H9 (cell line): ENCODE measurements around the gene CREB1. TPM values are rescaled to one million over a fixed set of nuclear protein-coding genes. Genes with fewer than 3 reads are reported as not detected.
"Not testable (repeated sequence)": the region's sequence is repeated elsewhere in the genome, so short reads cannot be mapped to it uniquely, and the experiment has no call there.

Experiments
- DNase-seq: peaks from one replicate; pipeline ENCODE4 v3.0.0-alpha.2; 2017
- H2AFZ ChIP-seq: one replicate; pipeline ENCODE4 v1.6.1; 2013; ENCODE audit warnings: mild to moderate bottlenecking, low read length, control low read depth, moderate library complexity
- H2AK5ac ChIP-seq: 2 replicates; pipeline ENCODE4 v1.6.1; 2013; ENCODE audit warnings: low read length, control low read depth, mixed read lengths; ENCODE audit not compliant: insufficient read length
- H2BK120ac ChIP-seq: one replicate; pipeline ENCODE4 v1.6.1; 2013; ENCODE audit warnings: low read depth, mild to moderate bottlenecking, low read length, control low read depth, inconsistent platforms; ENCODE audit not compliant: poor library complexity, severe bottlenecking
- H2BK12ac ChIP-seq: 2 replicates; pipeline ENCODE4 v1.6.1; 2013; ENCODE audit warnings: low read length, control low read depth, mixed read lengths, low read depth; ENCODE audit not compliant: insufficient read length
- H2BK15ac ChIP-seq: 2 replicates; pipeline ENCODE4 v1.6.1; 2013; ENCODE audit warnings: low read depth, low read length, control low read depth
- H2BK20ac ChIP-seq: one replicate; pipeline ENCODE4 v1.6.1; 2013; ENCODE audit warnings: low read depth, mild to moderate bottlenecking, low read length, control low read depth, inconsistent platforms; ENCODE audit not compliant: poor library complexity, severe bottlenecking
- H2BK5ac ChIP-seq: 2 replicates; pipeline ENCODE4 v1.6.1; 2013; ENCODE audit warnings: low read length, control low read depth, mixed read lengths; ENCODE audit not compliant: insufficient read length
- H3K14ac ChIP-seq: 2 replicates; pipeline ENCODE4 v1.6.1; 2013; ENCODE audit warnings: low read length, control low read depth; ENCODE audit not compliant: insufficient read depth
- H3K18ac ChIP-seq: 2 replicates; pipeline ENCODE4 v1.6.1; 2013; ENCODE audit warnings: low read depth, mild to moderate bottlenecking, mixed read lengths, low read length, control low read depth; ENCODE audit not compliant: insufficient read length
- H3K23ac ChIP-seq: 2 replicates; pipeline ENCODE4 v1.6.1; 2013; ENCODE audit warnings: low read length, control low read depth, mixed read lengths, low read depth; ENCODE audit not compliant: insufficient read length
- H3K23me2 ChIP-seq: 2 replicates; pipeline ENCODE4 v1.6.1; 2013; ENCODE audit warnings: low read depth, mild to moderate bottlenecking, mixed read lengths, low read length, control low read depth; ENCODE audit not compliant: insufficient read length, poor library complexity, severe bottlenecking
- H3K27ac ChIP-seq: 2 replicates; pipeline ENCODE4 v1.5.1; 2013; ENCODE audit warnings: low read length, control low read depth, mixed read lengths, low read depth; ENCODE audit not compliant: insufficient read length
- H3K27me3 ChIP-seq: 2 replicates; pipeline ENCODE4 v1.6.1; 2013; ENCODE audit warnings: low read length, control low read depth, inconsistent platforms; ENCODE audit not compliant: insufficient read depth
- H3K4ac ChIP-seq: 2 replicates; pipeline ENCODE4 v1.6.1; 2013; ENCODE audit warnings: low read depth, mild to moderate bottlenecking, control low read depth, inconsistent platforms, low read length, moderate library complexity
- H3K4me1 ChIP-seq: 2 replicates; pipeline ENCODE4 v1.6.1; 2013; ENCODE audit warnings: low read length, control low read depth, inconsistent platforms; ENCODE audit not compliant: insufficient read depth
- H3K4me2 ChIP-seq: 2 replicates; pipeline ENCODE4 v1.6.1; 2013; ENCODE audit warnings: low read length, control low read depth, mixed read lengths; ENCODE audit not compliant: insufficient read length, insufficient read depth
- H3K56ac ChIP-seq: 2 replicates; pipeline ENCODE4 v1.6.1; 2013; ENCODE audit warnings: low read depth, mild to moderate bottlenecking, mixed read lengths, low read length, control low read depth; ENCODE audit not compliant: insufficient read length
- H3K79me1 ChIP-seq: 2 replicates; pipeline ENCODE4 v1.6.1; 2013; ENCODE audit warnings: low read depth, mild to moderate bottlenecking, moderate library complexity, low read length, control low read depth, inconsistent platforms; ENCODE audit not compliant: insufficient read depth, poor library complexity, severe bottlenecking
- H3K79me2 ChIP-seq: 2 replicates; pipeline ENCODE4 v1.6.1; 2013; ENCODE audit warnings: low read length, control low read depth, inconsistent platforms; ENCODE audit not compliant: insufficient read depth
- H3K9ac ChIP-seq: 2 replicates; pipeline ENCODE4 v1.6.1; 2013; ENCODE audit warnings: low read length, control low read depth, mixed read lengths; ENCODE audit not compliant: insufficient read length; ENCODE audit errors: extremely low read depth
- H3K9me3 ChIP-seq: one replicate; pipeline ENCODE4 v1.6.1; 2013; ENCODE audit warnings: low read depth, low read length, inconsistent platforms; ENCODE audit not compliant: control insufficient read depth
- H3T11ph ChIP-seq: one replicate; pipeline ENCODE4 v1.6.1; 2013; ENCODE audit warnings: mild to moderate bottlenecking, low read length, control low read depth, inconsistent platforms
- H4K20me1 ChIP-seq: one replicate; pipeline ENCODE4 v1.6.1; 2013; ENCODE audit not compliant: control insufficient read depth, insufficient read length, insufficient read depth
- H4K5ac ChIP-seq: 2 replicates; pipeline ENCODE4 v1.6.1; 2013; ENCODE audit warnings: low read depth, mild to moderate bottlenecking, mixed read lengths, low read length, control low read depth; ENCODE audit not compliant: insufficient read length
- H4K8ac ChIP-seq: replicated peaks from 2 replicates; pipeline ENCODE4 v1.6.1; 2013; ENCODE audit warnings: low read length, control low read depth, mixed read lengths, low read depth; ENCODE audit not compliant: insufficient read length
- H4K91ac ChIP-seq: 2 replicates; pipeline ENCODE4 v1.6.1; 2013; ENCODE audit warnings: low read depth, mild to moderate bottlenecking, moderate library complexity, mixed read lengths, low read length, control low read depth; ENCODE audit not compliant: insufficient read length
- H3K27ac Mint-ChIP-seq, 3 experiments: 2 replicates in 2 of 3; 3 replicates in 1 of 3; pipeline ENCODE4 v1.8.0; 2020 to 2021; ENCODE audit warnings: mixed read lengths in 3 of 3, mild to moderate bottlenecking in 1 of 3, moderate library complexity in 1 of 3
- H3K27me3 Mint-ChIP-seq: 2 replicates; pipeline ENCODE4 v1.8.0; 2021; ENCODE audit warnings: low read depth, mild to moderate bottlenecking, moderate library complexity, mixed read lengths
- H3K36me3 Mint-ChIP-seq, 3 experiments: 2 replicates in 2 of 3; 3 replicates in 1 of 3; pipeline ENCODE4 v1.8.0; 2020 to 2021; ENCODE audit warnings: low read depth in 3 of 3, mixed read lengths in 3 of 3; ENCODE audit not compliant: insufficient read depth in 1 of 3
- H3K4me1 Mint-ChIP-seq, 2 experiments: 2 replicates each; pipeline ENCODE4 v1.8.0; 2020; ENCODE audit warnings: mixed read lengths in 2 of 2
- H3K4me3 Mint-ChIP-seq, 2 experiments: 2 replicates in 1 of 2; 3 replicates in 1 of 2; pipeline ENCODE4 v1.8.0; 2020 to 2021; ENCODE audit warnings: mild to moderate bottlenecking in 2 of 2, mixed read lengths in 2 of 2, moderate library complexity in 1 of 2
- H3K9me3 Mint-ChIP-seq, 2 experiments: 2 replicates in 1 of 2; 3 replicates in 1 of 2; pipeline ENCODE4 v1.8.0; 2020; ENCODE audit warnings: mild to moderate bottlenecking in 2 of 2, mixed read lengths in 2 of 2, moderate library complexity in 1 of 2
- WGBS: extraction: QIAGEN DNeasy Blood & Tissue Kit; methylation state at CpG from one replicate; pipeline ENCODE4 v1.1.7; 2013; ENCODE audit warnings: missing lambda C conversion rate, low lambda C conversion rate, mixed read lengths; ENCODE audit not compliant: insufficient read length; ENCODE audit errors: extremely low coverage; 5-methylcytosine and 5-hydroxymethylcytosine counted together
- total RNA-seq: library from RNA; stranded (reverse); gene quantifications from 2 replicates; pipeline ENCODE4 v1.2.1, GENCODE V29; 2021
- TF ChIP-seq, protein P1 (sequence below): fragments of 200-600 bp; sonication (generic); conservative IDR thresholded peaks from 3 replicates; pipeline ENCODE4 v1.8.0; 2021; ENCODE audit warnings: antibody characterized with exemption, mild to moderate bottlenecking

Gene CREB1
- total RNA-seq, 1 experiment from 2014 or later: 103 TPM

DNA sequence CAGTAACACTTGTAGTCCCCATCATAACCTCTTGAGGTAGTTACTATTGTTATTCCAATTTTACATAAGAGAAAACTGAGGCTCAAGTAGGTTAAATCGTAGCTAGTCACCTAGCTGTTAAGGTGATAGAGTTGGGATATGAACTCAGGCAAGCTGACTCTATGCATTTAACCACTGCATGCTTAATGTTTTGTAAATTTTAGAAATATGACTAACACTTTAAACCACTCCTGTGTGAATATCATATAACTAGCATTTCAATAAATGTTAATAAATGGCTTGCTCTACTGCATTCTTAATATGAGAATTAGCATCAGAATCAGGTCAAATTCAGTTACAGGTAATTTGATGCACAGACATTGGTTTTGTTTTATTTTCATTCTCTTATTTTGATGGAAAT, 35.6 kb upstream of the CREB1 start:
- H4K8ac ChIP-seq: no peak overlapping the region
- H3K23me2 ChIP-seq: no peaks in the 10 kb centered on the region
- DNase-seq: no peak
- H4K91ac ChIP-seq: no peak overlapping the region
- no peak overlapping the region for H2BK120ac ChIP-seq
- H2AFZ ChIP-seq: no peak overlapping the region
- H3K18ac ChIP-seq: no peak overlapping the region
- no peak overlapping the region for H2BK12ac ChIP-seq
- Mint-ChIP-seq H3K27ac (no peak overlapping the region), H3K9me3 (no peaks in the 10 kb centered on the region), H3K4me1 (peaks cover 6 to 10% of the 10 kb centered on the region in 2 experiments), H3K36me3 (no peaks in the 10 kb centered on the region), H3K27me3 (no peaks in the 10 kb centered on the region), H3K4me3 (no peak overlapping the region)
- H3K79me1 ChIP-seq: no peaks in the 10 kb centered on the region
- no peak overlapping the region for H2BK5ac ChIP-seq
- H3K4me1 ChIP-seq: no peaks in the 10 kb centered on the region; the same call in 1 of the 2 replicates
- no peak overlapping the region for H4K5ac ChIP-seq
- H3K9me3 ChIP-seq: no peaks in the 10 kb centered on the region
- H2BK20ac ChIP-seq: no peak overlapping the region
- WGBS: no CpG with 5 or more reads among the region's 1 CpG
- H3K56ac ChIP-seq: no peak overlapping the region
- H3K9ac ChIP-seq: no peak overlapping the region
- no peak overlapping the region for H3K4me2 ChIP-seq
- H3K14ac ChIP-seq: no peak overlapping the region
- no peaks in the 10 kb centered on the region for H3K79me2 ChIP-seq
- H3K23ac ChIP-seq: no peak overlapping the region
- H3T11ph ChIP-seq: no peak overlapping the region
- H2BK15ac ChIP-seq: no peak overlapping the region
- H3K27ac ChIP-seq: no peak overlapping the region
- H2AK5ac ChIP-seq: no peak overlapping the region
- H3K4ac ChIP-seq: no peak overlapping the region
- TF ChIP-seq, protein P1, sequence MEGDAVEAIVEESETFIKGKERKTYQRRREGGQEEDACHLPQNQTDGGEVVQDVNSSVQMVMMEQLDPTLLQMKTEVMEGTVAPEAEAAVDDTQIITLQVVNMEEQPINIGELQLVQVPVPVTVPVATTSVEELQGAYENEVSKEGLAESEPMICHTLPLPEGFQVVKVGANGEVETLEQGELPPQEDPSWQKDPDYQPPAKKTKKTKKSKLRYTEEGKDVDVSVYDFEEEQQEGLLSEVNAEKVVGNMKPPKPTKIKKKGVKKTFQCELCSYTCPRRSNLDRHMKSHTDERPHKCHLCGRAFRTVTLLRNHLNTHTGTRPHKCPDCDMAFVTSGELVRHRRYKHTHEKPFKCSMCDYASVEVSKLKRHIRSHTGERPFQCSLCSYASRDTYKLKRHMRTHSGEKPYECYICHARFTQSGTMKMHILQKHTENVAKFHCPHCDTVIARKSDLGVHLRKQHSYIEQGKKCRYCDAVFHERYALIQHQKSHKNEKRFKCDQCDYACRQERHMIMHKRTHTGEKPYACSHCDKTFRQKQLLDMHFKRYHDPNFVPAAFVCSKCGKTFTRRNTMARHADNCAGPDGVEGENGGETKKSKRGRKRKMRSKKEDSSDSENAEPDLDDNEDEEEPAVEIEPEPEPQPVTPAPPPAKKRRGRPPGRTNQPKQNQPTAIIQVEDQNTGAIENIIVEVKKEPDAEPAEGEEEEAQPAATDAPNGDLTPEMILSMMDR: no peak
- no peaks in the 10 kb centered on the region for H3K27me3 ChIP-seq
- no peaks in the 10 kb centered on the region for H4K20me1 ChIP-seq

DNA sequence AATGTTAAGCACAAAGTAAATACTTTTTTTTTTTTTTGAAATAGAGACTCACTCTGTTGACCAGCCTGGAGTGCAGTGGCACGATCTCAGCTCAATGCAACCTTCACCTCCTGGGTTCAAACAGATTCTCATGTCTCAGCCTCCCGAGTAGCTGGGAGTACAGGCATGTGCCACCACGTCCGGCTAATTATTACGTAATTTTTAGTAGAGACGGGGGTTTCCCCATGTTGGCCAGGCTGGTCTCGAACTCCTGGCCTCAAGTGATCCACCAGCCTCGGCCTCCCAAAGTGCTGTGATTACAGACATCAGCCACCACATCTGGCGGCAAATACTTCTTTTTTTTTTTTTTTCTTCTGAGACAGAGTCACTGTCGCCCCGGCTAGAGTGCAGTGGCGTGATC, 32.8 kb upstream of the CREB1 start:
- H3K79me2 ChIP-seq, H3K56ac ChIP-seq, H3K23me2 ChIP-seq, H3K18ac ChIP-seq, H3K27ac ChIP-seq, H4K20me1 ChIP-seq, H3K9ac ChIP-seq, H2BK12ac ChIP-seq, H4K8ac ChIP-seq, H2AFZ ChIP-seq, H3K4ac ChIP-seq, H3K27me3 Mint-ChIP-seq, H3K9me3 Mint-ChIP-seq, H2AK5ac ChIP-seq, H3T11ph ChIP-seq, H2BK5ac ChIP-seq, H3K23ac ChIP-seq, H3K36me3 Mint-ChIP-seq, H2BK20ac ChIP-seq, H3K4me3 Mint-ChIP-seq, H3K14ac ChIP-seq, H2BK15ac ChIP-seq, H3K9me3 ChIP-seq, H3K4me2 ChIP-seq, H4K5ac ChIP-seq, DNase-seq, H2BK120ac ChIP-seq, H4K91ac ChIP-seq, H3K79me1 ChIP-seq, H3K27me3 ChIP-seq, H3K27ac Mint-ChIP-seq, H3K4me1 ChIP-seq: not testable (repeated sequence)
- WGBS: no CpG with 5 or more reads among the region's 12 CpGs
- peaks cover 11 to 13% of the 10 kb centered on the region in 2 experiments for H3K4me1 Mint-ChIP-seq
